IPS DF 4.7 (cell line): ENCODE measurements around the gene KLHL25.
A peak's percentile ranks its signal among the peaks of the same experiment; 100 is the strongest.
"Not testable (repeated sequence)": the region's sequence is repeated elsewhere in the genome, so short reads cannot be mapped to it uniquely, and the experiment has no call there.

ENCODE experiments used
- DNase-seq: peaks from one replicate; pipeline ENCODE4 v3.0.0-alpha.2; 2013; ENCODE audit warnings: low spot score; ENCODE audit errors: extremely low read depth

Gene KLHL25

GRCh38 chr15:85794598-85795336 lies at the start of gene KLHL25:
Gene KLHL25, minus strand, starts transcription at chr15:85794925. Its CDS starts 25,115 bp downstream, at chr15:85769810.
- peak; percentile 41 for DNase-seq

GRCh38 chr15:85840802-85841152 lies 46.1 kb upstream of the KLHL25 start:
- no peak for DNase-seq

- peak; percentile 33 for DNase-seq
Observed at GRCh38 chr15:85840079-85840801, 45.5 kb upstream of the KLHL25 start.

GRCh38 chr15:85839643-85840042 lies 44.9 kb upstream of the KLHL25 start:
- no peak for DNase-seq

- no peak for DNase-seq
Observed at GRCh38 chr15:85838655-85839054, 43.9 kb upstream of the KLHL25 start.

GRCh38 chr15:85837881-85838280 lies 43.2 kb upstream of the KLHL25 start:
- DNase-seq: no peak

- no peak for DNase-seq
Observed at GRCh38 chr15:85837011-85837433, 42.3 kb upstream of the KLHL25 start.

GRCh38 chr15:85834651-85835050 lies 39.9 kb upstream of the KLHL25 start:
- DNase-seq: no peak

- no peak for DNase-seq
Observed at GRCh38 chr15:85832394-85832793, 37.7 kb upstream of the KLHL25 start.

- DNase-seq: peak; percentile 25
Observed at GRCh38 chr15:85831415-85832113, 36.8 kb upstream of the KLHL25 start.

- not testable (repeated sequence) for DNase-seq
Observed at GRCh38 chr15:85829754-85830153, 35.0 kb upstream of the KLHL25 start.

GRCh38 chr15:85828874-85829273 lies 34.1 kb upstream of the KLHL25 start:
- no peak for DNase-seq

GRCh38 chr15:85828126-85828525 lies 33.4 kb upstream of the KLHL25 start:
- no peak for DNase-seq

GRCh38 chr15:85826756-85827515 lies 32.2 kb upstream of the KLHL25 start:
- DNase-seq: no peak

GRCh38 chr15:85825719-85826118 lies 31.0 kb upstream of the KLHL25 start:
- no peak for DNase-seq

GRCh38 chr15:85825118-85825517 lies 30.4 kb upstream of the KLHL25 start:
- DNase-seq: no peak

GRCh38 chr15:85821545-85821944 lies 26.8 kb upstream of the KLHL25 start:
- no peak for DNase-seq

GRCh38 chr15:85819938-85820337 lies 25.2 kb upstream of the KLHL25 start:
- no peak for DNase-seq

GRCh38 chr15:85813234-85813633 lies 18.5 kb upstream of the KLHL25 start:
- DNase-seq: no peak

GRCh38 chr15:85810075-85810474 lies 15.3 kb upstream of the KLHL25 start:
- DNase-seq: no peak

GRCh38 chr15:85805420-85805819 lies 10.7 kb upstream of the KLHL25 start:
- no peak for DNase-seq
